PC-9 (cell line): ENCODE results near the gene PTPN1. TPM values are rescaled to one million over a fixed set of nuclear protein-coding genes. Genes with fewer than 3 reads are reported as not detected.

Experiments used
- BruUV-seq: library from RNA; stranded (reverse); fragments of 400-500 nt; replicated peaks from 2 replicates; lab custom pipeline; 2021; lab: Mats Ljungman, UMichigan
- CTCF ChIA-PET: fragments of 300-600 bp; sonication (Branson Sonifier 250); formaldehyde crosslinking; loops from one replicate; lab custom pipeline; 2022; ENCODE audit warnings: antibody characterized with exemption; lab: Charles Lee
- POLR2A ChIA-PET: fragments of 300-600 bp; sonication (Branson Sonifier 250); formaldehyde crosslinking; loops from one replicate; lab custom pipeline; 2022; ENCODE audit warnings: antibody characterized with exemption; ENCODE audit not compliant: unreplicated experiment; lab: Charles Lee
- DNase-seq, 2 experiments: peaks; one replicate each; pipeline versions ENCODE4 v3.0.0 to v3.0.0-alpha.2; 2015 to 2022; ENCODE audit warnings: mixed read lengths in 1 of 2
- H2AFZ ChIP-seq: fragments of 200-600 bp; sonication (generic); 2 replicates; pipeline ENCODE4 v1.8.1; 2017; ENCODE audit warnings: antibody characterized with exemption
- H3F3A ChIP-seq: fragments of 200-600 bp; sonication (generic); 2 replicates; pipeline ENCODE4 v1.8.1; 2017; ENCODE audit warnings: antibody characterized with exemption, mild to moderate bottlenecking, low read depth; ENCODE audit not compliant: insufficient read depth
- H3K27ac ChIP-seq: fragments of 200-600 bp; sonication (generic); 2 replicates; pipeline ENCODE4 v1.6.1; 2016; ENCODE audit warnings: mixed run types
- H3K27me3 ChIP-seq: fragments of 200-600 bp; sonication (generic); 2 replicates; pipeline ENCODE4 v1.6.1; 2016; ENCODE audit warnings: low read depth, mixed run types; ENCODE audit not compliant: insufficient read depth
- H3K36me3 ChIP-seq: fragments of 200-600 bp; sonication (generic); 2 replicates; pipeline ENCODE4 v1.6.1; 2016; ENCODE audit warnings: low read depth, mixed run types
- H3K4me1 ChIP-seq: fragments of 200-600 bp; sonication (generic); replicated peaks from 2 replicates; pipeline ENCODE4 v1.6.1; 2016; ENCODE audit warnings: mixed run types; ENCODE audit not compliant: insufficient read depth
- H3K4me2 ChIP-seq: fragments of 200-600 bp; sonication (generic); 2 replicates; pipeline ENCODE4 v1.6.1; 2017; ENCODE audit warnings: mixed run types
- H3K4me3 ChIP-seq: fragments of 200-600 bp; sonication (generic); 2 replicates; pipeline ENCODE4 v1.6.1; 2016; ENCODE audit warnings: mixed run types
- H3K79me2 ChIP-seq: fragments of 200-600 bp; sonication (generic); 2 replicates; pipeline ENCODE4 v1.6.1; 2017; ENCODE audit warnings: low read depth, mixed run types
- H3K9me2 ChIP-seq: fragments of 200-600 bp; sonication (generic); 2 replicates; pipeline ENCODE4 v1.8.1; 2017; ENCODE audit warnings: mild to moderate bottlenecking; ENCODE audit not compliant: insufficient read depth
- H3K9me3 ChIP-seq: fragments of 200-600 bp; sonication (generic); 2 replicates; pipeline ENCODE4 v1.8.1; 2016; ENCODE audit warnings: low read depth; ENCODE audit not compliant: insufficient read depth
- H4K20me1 ChIP-seq: fragments of 200-600 bp; sonication (generic); 2 replicates; pipeline ENCODE4 v1.8.1; 2017; ENCODE audit not compliant: insufficient read depth
- EZH2 ChIP-seq: fragments of 200-600 bp; sonication (generic); IDR thresholded peaks from 2 replicates; pipeline ENCODE4 v1.8.0; 2017; ENCODE audit warnings: antibody characterized with exemption, low read depth
- intact Hi-C: fragments of 100-400 bp; cut with micrococcal nuclease; formaldehyde crosslinking; loops from one replicate; pipeline ENCODE4 v1.10.0; 2022; ENCODE audit not compliant: unreplicated experiment
- total RNA-seq: library from RNA; stranded (reverse); gene quantifications from 2 replicates; pipeline ENCODE4 v1.2.3, GENCODE V29; 2021
- TF ChIP-seq, protein P1 (sequence below): fragments of 200-600 bp; sonication (generic); conservative IDR thresholded peaks from 2 replicates; pipeline ENCODE4 v1.6.1; 2017; ENCODE audit warnings: mixed run types, antibody characterized with exemption, mild to moderate bottlenecking, moderate library complexity

Gene PTPN1
- total RNA-seq, 1 experiment from 2014 or later: 59.8 TPM

DNA sequence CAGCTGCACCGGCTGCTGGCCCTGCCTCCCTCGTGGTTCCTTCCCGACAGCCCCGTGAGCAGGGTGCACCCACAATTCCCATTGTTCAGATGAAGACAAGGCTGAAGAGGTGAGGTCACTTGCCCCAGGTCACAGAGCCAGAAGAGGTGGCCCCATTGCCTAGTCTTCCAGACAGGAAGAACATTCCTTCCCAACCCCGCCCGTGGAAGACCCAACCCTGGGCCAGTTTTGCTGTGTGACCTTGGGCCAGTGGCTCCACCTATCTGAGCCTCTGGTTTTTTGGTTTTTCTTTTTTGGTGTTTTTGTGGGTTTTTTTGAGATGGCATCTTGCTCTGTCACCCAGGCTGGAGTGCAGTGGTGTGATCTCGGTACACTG lies 119.5 kb downstream of the PTPN1 start:
- Histone ChIP-seq H4K20me1 (no peaks in the 10 kb centered on the region), H3K27me3 (no peaks in the 10 kb centered on the region), H2AFZ (no peak overlapping the region), H3K9me2 (no peaks in the 10 kb centered on the region), H3K79me2 (no peaks in the 10 kb centered on the region), H3K4me1 (peaks cover 35% of the 10 kb centered on the region), H3F3A (peaks cover 37% of the 10 kb centered on the region), H3K4me2 (0 out of 2 replicates have a peak overlapping the region, but pooled peaks have one; percentile 4), H3K9me3 (no peaks in the 10 kb centered on the region), H3K36me3 (no peaks in the 10 kb centered on the region), H3K4me3 (no peak overlapping the region), H3K27ac (no peak overlapping the region)
- CTCF ChIA-PET: no interaction called here
- intact Hi-C loops: loop anchor here (5.0 kb wide), 1 partner anchor 33 kb away; no protein-coding TSS in a partner anchor
- TF ChIP-seq, protein P1, sequence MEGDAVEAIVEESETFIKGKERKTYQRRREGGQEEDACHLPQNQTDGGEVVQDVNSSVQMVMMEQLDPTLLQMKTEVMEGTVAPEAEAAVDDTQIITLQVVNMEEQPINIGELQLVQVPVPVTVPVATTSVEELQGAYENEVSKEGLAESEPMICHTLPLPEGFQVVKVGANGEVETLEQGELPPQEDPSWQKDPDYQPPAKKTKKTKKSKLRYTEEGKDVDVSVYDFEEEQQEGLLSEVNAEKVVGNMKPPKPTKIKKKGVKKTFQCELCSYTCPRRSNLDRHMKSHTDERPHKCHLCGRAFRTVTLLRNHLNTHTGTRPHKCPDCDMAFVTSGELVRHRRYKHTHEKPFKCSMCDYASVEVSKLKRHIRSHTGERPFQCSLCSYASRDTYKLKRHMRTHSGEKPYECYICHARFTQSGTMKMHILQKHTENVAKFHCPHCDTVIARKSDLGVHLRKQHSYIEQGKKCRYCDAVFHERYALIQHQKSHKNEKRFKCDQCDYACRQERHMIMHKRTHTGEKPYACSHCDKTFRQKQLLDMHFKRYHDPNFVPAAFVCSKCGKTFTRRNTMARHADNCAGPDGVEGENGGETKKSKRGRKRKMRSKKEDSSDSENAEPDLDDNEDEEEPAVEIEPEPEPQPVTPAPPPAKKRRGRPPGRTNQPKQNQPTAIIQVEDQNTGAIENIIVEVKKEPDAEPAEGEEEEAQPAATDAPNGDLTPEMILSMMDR: no peak
- TF ChIP-seq EZH2: no peak
- peak in 1 of 2 experiments; percentile 38 for DNase-seq
- no TSS peak for BruUV-seq
- POLR2A ChIA-PET: no interaction called here

GRCh38 chr20:50630578-50631263 lies 120.5 kb downstream of the PTPN1 start:
- POLR2A ChIA-PET: no interaction called here
- Histone ChIP-seq H4K20me1 (no peaks in the 10 kb centered on the region), H3K79me2 (no peaks in the 10 kb centered on the region), H3K27me3 (no peaks in the 10 kb centered on the region), H3F3A (peaks cover 34% of the 10 kb centered on the region), H3K4me1 (peaks cover 25% of the 10 kb centered on the region), H3K4me3 (no peak overlapping the region), H2AFZ (no peak overlapping the region), H3K4me2 (no peak overlapping the region), H3K9me2 (no peaks in the 10 kb centered on the region), H3K36me3 (no peaks in the 10 kb centered on the region), H3K9me3 (no peaks in the 10 kb centered on the region), H3K27ac (no peak overlapping the region)
- TF ChIP-seq EZH2: no peak
- TF ChIP-seq, protein P1: no peak
- no TSS peak for BruUV-seq
- CTCF ChIA-PET: interaction anchor here (0.6 kb wide), 1 partner anchor 72 kb away, joined by 11 read pairs; no protein-coding TSS in a partner anchor
- intact Hi-C loops: no loop called here
- no peak for DNase-seq

DNA sequence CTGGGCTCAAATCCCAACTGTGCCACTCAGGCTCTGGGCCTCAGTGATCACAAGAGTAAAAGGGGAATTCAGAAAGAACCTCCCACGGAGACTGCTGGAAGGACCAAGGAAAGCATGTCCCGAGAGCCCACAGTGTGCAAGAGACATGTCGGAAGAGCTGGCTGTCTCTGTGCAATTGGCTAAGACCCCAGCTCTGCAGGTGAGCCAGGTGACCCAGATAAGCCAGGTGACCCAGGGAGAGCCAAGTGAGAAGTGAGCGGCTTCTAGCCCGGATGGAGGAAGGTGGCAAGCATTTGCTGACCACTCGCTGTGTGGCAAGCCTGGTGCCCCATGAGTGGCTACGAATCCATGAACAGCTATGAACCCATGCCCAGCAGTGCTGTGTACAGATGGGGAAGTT lies 122.1 kb downstream of the PTPN1 start:
- TF ChIP-seq, protein P1: no peak
- no peak for TF ChIP-seq EZH2
- Histone ChIP-seq H3K79me2 (no peaks in the 10 kb centered on the region), H4K20me1 (no peaks in the 10 kb centered on the region), H2AFZ (no peak overlapping the region), H3K36me3 (no peaks in the 10 kb centered on the region), H3K9me3 (no peaks in the 10 kb centered on the region), H3K4me3 (no peak overlapping the region), H3K27me3 (no peaks in the 10 kb centered on the region), H3K9me2 (no peaks in the 10 kb centered on the region), H3F3A (peaks cover 37% of the 10 kb centered on the region; the same call in 1 of the 2 replicates), H3K27ac (no peak overlapping the region), H3K4me2 (no peak overlapping the region), H3K4me1 (peaks cover 29% of the 10 kb centered on the region)
- ChIA-PET POLR2A (interaction anchor here (0.5 kb wide), 1 partner anchor 137 kb away, joined by 24 read pairs; no protein-coding TSS in a partner anchor), CTCF (interaction anchor here (0.5 kb wide), 1 partner anchor 27 kb away, joined by 3 read pairs; no protein-coding TSS in a partner anchor)
- no TSS peak for BruUV-seq
- no peak for DNase-seq
- intact Hi-C loops: no loop called here
